HG03469 (cell line): ENCODE results near the gene EMB.
A peak's percentile ranks its signal among the peaks of the same experiment; 100 is the strongest.
"Not testable (repeated sequence)": the region's sequence is repeated elsewhere in the genome, so short reads cannot be mapped to it uniquely, and the experiment has no call there.

Source experiments
- ATAC-seq: cut with Tn5 transposase; IDR thresholded peaks from one replicate; pipeline ENCODE4 v1.9.1; 2021; ENCODE audit warnings: mild to moderate bottlenecking, moderate library complexity, moderate number of reproducible peaks; ENCODE audit not compliant: unreplicated experiment

The EMB gene, protein sequence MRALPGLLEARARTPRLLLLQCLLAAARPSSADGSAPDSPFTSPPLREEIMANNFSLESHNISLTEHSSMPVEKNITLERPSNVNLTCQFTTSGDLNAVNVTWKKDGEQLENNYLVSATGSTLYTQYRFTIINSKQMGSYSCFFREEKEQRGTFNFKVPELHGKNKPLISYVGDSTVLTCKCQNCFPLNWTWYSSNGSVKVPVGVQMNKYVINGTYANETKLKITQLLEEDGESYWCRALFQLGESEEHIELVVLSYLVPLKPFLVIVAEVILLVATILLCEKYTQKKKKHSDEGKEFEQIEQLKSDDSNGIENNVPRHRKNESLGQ

DNA sequence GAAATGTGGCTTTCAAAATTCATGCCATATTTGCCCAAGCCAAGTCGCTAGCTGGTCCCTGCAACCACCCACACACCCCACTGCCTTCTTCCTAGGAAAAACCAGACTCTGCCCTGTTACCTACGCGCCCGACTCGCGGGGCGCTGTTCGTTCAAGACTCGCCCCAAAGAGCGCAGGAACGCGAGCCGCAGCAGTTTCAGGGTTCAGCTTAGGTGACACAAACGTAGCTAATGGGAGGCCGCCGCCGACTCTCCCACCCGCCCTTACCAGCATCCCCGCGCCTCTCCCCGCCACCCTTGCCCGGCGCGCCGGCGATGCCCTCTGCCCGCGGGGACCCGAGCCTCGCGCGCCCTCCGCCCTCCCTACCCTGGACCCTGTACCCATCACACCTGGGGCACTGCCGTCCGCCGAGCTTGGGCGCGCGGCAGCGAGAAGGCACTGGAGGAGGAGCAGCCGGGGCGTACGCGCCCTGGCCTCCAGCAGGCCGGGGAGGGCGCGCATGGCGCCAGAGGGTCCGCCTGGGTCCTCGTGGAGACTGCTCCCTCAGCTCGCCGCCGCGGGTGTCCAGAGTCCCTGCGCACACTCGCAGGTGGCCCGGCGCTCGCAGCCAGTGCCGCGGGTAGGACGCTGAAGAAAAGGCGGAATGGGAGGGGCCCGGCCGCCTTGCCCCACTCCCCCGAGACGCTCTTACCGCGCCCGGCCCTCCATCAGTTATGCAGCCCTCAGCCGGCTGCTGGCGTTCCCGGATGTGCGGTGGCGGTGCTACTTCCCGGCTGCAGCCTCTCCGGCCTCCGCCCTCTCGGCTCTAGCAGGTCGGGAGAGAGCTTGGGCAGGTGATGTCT is at the start of gene EMB:
EMB (minus strand) TSS at position 638 of the 842 bp plus-strand sequence; CDS start at position 501, 137 bp downstream.
- ATAC-seq: peak; percentile 36

DNA sequence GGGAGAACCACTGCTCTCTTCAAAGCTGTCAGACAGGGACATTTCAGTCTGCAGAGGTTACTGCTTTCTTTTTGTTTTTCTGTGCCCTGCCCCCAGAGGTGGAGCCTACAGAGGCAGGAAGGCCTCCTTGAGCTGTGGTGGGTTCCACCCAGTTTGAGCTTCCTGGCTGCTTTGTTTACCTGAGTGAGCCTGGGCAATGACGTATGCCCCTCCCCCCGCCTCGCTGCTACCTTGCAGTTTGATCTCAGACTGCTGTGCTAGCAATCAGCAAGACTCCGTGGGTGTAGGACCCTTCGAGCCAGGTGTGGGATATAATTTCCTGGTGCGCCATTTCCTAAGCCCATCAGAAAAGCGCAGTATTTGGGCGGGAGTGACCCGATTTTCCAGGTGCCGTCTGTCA is 48.4 kb upstream of the EMB start:
- not testable (repeated sequence) for ATAC-seq

GRCh38 chr5:50478790-50479189 is 37.7 kb upstream of the EMB start:
- ATAC-seq: not testable (repeated sequence)

DNA sequence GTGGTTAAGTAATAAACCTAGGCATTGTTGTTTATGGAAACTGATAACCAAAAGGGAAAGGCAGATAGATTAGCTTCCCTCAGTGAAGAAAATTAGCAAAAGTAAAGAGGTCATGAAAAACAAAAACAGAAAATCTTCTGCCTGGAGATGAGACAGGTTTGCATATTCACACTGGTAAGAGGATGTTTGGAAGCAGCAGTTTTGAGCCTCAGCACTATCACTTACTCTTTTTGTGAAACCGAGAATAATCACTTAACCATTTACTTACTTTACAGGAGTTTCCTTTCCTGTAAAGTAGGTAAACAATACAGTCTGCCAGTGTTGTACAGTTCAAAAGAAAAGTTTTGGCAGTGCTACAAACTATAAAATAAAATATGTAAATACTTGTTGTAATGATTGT is 35.5 kb upstream of the EMB start:
- peak; percentile 90 for ATAC-seq

- ATAC-seq: not testable (repeated sequence)
These were observed 23.9 kb upstream of the EMB start for GRCh38 chr5:50465015-50465414.

DNA sequence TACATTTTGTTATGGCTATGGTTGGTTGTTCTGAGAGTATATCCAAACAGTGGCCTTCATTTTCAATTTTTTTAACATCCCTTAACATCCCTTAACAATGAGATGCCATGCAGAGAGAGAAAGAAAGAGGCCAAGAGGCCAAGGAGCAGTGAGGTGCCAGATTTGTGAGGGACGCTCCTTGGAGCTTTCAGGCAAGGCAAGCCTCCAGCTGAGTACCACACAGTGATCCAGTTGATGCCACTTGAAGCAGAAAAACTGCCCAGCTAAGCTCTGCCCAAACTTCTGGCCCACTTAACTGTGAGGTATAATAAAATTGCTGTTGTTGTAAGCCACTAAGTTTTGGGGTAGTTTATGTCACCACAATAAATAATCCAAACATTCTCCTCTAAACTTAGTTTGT is 22.6 kb upstream of the EMB start:
- no peak for ATAC-seq

- no peak for ATAC-seq
These were observed 22.0 kb upstream of the EMB start for GRCh38 chr5:50463047-50463446.

DNA sequence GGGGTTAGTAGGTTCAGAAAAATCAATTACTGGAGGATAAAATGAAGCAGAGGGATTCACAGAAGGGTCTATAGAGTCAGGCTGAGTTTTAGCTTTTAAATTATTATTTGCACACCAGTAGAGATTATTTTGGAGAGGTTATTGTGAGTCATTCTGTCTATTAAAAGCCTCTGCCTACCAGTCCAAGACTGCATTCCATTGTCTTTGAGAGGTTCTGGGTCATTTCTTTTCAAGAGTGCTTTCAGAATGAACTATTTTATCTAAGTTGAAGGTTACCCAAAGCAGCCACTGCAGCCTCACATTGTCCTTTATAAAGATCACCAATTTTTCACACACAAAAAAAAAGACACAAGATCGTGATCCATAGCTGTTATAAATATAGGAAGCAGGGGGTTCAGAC is 21.5 kb upstream of the EMB start:
- not testable (repeated sequence) for ATAC-seq

DNA sequence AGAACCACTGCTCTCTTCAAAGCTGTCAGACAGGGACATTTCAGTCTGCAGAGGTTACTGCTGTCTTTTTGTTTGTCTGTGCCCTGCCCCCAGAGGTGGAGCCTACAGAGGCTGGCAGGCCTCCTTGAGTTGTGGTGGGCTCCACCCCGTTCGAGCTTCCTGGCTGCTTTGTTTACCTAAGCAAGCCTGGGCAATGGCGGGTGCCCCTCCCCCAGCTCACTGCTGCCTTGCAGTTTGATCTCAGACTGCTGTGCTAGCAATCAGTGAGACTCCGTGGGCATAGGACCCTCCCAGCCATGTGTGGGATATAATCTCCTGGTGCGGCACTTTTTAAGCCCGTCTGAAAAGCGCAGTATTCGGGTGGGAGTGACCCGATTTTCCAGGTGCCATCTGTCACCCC is 17.3 kb upstream of the EMB start:
- not testable (repeated sequence) for ATAC-seq

- ATAC-seq: not testable (repeated sequence)
These were observed 8.2 kb upstream of the EMB start for GRCh38 chr5:50449241-50449640.

GRCh38 chr5:50447941-50448340 is 6.9 kb upstream of the EMB start:
- no peak for ATAC-seq

- no peak for ATAC-seq
These were observed 6.1 kb upstream of the EMB start for GRCh38 chr5:50447228-50447627.

DNA sequence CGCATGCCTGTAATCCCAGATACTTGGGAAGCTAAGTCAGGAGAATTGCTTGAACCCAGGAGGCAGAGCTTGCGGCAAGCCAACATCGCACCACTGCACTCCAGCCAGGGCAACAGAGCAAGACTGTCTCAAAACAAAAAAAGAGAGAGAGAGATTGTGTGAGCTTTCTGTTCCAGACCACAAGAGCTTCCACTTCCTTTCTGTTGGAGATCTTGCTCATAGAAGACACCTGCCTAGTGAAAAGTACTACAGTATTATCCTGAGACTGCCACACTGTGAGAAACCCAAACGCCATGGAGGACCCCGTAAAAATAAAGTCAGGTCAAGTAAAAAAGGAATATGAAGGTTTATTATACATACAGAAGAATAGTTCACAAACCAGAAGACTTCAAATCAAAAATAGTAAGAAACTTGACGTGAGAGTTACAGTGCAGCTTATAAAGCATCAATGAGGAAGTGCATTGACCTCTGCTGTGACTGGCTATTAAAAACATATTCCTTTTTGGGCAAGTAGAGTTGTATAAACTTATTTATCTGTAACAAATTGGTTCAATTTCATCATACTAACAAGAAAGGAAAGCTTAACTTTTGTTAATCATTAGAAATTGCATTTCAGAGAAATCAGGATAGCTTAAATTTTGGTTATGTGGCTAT is 4.3 kb upstream of the EMB start:
- peak; percentile 83 for ATAC-seq

DNA sequence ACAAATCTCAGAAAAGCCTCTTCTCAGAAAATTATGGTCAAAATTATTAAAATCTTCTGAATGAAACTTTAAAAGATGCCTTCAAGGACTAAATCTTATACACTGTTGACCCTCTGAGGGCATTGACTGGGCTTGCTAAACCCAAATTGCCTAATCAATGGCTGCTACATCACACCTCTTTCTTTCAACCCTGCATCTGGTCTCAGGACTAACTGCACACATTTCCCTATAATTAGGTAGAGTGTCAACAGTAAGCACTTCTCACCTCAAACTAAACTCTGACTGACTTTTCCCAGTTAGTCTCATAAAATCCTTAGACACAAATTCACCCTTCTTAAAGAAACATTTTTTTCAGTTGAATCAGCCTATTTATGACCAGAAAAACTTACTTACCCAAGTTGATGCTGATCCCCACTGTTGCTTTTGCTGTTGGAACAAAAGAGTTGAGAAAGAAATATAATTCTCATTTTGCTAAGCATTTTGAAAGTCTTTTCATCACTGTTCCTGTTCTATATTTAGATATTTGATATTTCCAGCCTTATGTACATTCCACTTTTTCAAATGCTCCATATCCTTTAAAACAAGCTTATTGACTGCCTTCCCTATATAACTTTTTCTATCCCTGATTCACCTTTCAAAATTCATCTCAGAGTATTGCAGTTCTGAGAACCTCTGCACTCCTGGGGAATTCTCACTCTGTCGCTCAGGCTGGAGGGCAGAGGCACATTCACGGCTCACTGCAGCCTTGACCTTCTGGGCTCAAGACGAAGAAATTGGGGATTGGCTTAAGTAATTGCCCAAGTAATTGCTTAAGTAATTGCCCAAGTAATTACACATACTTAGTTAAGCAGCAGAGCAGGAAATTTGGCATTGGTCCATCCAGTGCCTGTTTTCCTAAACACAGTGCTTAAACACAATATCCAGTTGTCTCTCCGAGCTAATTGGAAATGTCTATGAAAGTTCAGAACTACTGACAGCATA is 1.8 kb upstream of the EMB start:
- ATAC-seq: not testable (repeated sequence)

GRCh38 chr5:50441493-50441955 is 436 bp upstream of the EMB start:
- no peak for ATAC-seq

- ATAC-seq: no peak
These were observed 1.9 kb downstream of the EMB start for GRCh38 chr5:50439221-50439620.

DNA sequence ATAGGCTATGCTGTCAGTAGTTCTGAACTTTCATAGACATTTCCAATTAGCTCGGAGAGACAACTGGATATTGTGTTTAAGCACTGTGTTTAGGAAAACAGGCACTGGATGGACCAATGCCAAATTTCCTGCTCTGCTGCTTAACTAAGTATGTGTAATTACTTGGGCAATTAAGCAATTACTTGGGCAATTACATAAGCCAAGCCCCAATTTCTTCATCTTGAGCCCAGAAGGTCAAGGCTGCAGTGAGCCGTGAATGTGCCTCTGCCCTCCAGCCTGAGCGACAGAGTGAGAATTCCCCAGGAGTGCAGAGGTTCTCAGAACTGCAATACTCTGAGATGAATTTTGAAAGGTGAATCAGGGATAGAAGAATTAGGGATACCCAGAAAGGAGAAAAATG is 3.0 kb downstream of the EMB start:
- not testable (repeated sequence) for ATAC-seq

DNA sequence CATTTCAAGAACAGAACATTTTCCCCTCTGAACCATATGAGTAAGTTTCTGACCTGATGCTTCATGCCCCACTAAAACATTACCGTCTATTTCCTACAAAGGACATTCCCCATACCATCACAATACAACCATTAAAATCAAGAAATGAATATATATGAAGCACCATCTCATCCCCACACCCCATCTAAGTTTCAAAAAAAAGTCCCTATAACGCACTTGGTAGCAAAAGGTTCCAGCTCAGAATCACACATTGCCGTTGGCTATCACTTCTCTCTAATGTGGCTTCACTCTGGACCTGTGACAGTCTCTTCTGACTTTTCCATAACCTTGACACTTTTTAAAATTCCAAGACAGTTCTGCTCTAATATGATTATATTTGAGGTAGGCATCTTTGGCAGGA is 5.9 kb downstream of the EMB start:
- ATAC-seq: no peak

DNA sequence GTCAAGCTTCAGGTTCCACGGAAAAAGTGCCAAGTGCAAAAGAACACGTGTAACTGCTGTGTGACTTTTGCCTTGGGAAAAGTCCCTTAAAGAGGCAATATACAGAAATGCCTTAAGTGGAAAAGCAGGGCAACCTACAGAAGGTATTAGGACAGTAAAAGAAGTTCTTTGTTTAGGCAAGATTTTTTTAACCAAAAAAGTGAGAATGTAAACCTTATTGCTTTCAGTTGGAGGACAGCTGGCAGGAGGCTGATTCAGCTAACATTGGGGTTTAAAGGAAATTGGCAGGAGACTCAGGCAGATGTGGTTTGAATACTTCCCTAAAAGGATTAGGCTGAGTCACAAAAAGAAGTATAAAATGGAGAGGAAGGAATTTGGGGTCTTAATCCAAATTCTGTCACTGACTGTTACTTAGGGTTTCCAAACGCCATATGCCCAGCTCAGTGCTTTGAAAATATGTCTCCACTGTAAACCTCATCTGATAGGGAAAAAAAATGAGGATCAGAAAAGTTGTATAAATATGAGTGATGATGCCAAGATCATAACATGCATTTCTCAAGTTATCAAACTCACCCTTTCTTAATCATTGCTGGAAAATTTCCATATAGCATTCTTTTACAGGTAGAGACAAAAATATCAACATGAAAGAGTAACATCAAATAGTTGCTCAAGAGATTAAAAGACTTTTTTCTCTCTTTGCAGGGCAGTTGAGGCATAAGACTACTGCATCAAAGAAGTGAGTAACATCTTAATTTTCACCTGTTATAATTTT is 9.8 kb downstream of the EMB start:
- not testable (repeated sequence) for ATAC-seq
